NCI-H128 (cell line): ENCODE measurements around the gene TNRC18.
"Not testable (repeated sequence)": the region's sequence is repeated elsewhere in the genome, so short reads cannot be mapped to it uniquely, and the experiment has no call there.

Source experiments
- DNase-seq: peaks from one replicate; lab custom pipeline; 2025; ENCODE audit not compliant: unreplicated experiment; lab: John Stamatoyannopoulos, UW

The TNRC18 gene

GRCh38 chr7:5381071-5381772, 42.4 kb downstream of the TNRC18 start:
- no peak for DNase-seq

- DNase-seq, result no peak
Measured at GRCh38 chr7:5380350-5381070, 43.1 kb downstream of the TNRC18 start.

GRCh38 chr7:5379546-5379945, 44.1 kb downstream of the TNRC18 start:
- no peak for DNase-seq

- DNase-seq, result no peak
Measured at GRCh38 chr7:5377816-5378215, 45.8 kb downstream of the TNRC18 start.

GRCh38 chr7:5377279-5377678, 46.4 kb downstream of the TNRC18 start:
- no peak for DNase-seq

- no peak for DNase-seq
Measured at GRCh38 chr7:5375925-5376324, 47.7 kb downstream of the TNRC18 start.

- DNase-seq, result no peak
Measured at GRCh38 chr7:5374464-5374863, 49.2 kb downstream of the TNRC18 start.

GRCh38 chr7:5373300-5373699, 50.3 kb downstream of the TNRC18 start:
- no peak for DNase-seq

- DNase-seq, result no peak
Measured at GRCh38 chr7:5370454-5371353, 52.9 kb downstream of the TNRC18 start.

GRCh38 chr7:5367661-5368060, 56.0 kb downstream of the TNRC18 start:
- no peak for DNase-seq

- DNase-seq, result peak; percentile 22
Measured at GRCh38 chr7:5365976-5366625, 57.5 kb downstream of the TNRC18 start.

GRCh38 chr7:5363729-5364128, 59.9 kb downstream of the TNRC18 start:
- no peak for DNase-seq

- no peak for DNase-seq
Measured at GRCh38 chr7:5362466-5362865, 61.2 kb downstream of the TNRC18 start.

GRCh38 chr7:5361446-5362127, 62.0 kb downstream of the TNRC18 start:
- no peak for DNase-seq

- DNase-seq, result no peak
Measured at GRCh38 chr7:5360971-5361370, 62.7 kb downstream of the TNRC18 start.

- DNase-seq, result no peak
Measured at GRCh38 chr7:5360451-5360850, 63.2 kb downstream of the TNRC18 start.

- DNase-seq, result not testable (repeated sequence)
Measured at GRCh38 chr7:5360021-5360420, 63.6 kb downstream of the TNRC18 start.

GRCh38 chr7:5359344-5359743, 64.3 kb downstream of the TNRC18 start:
- DNase-seq, result no peak

GRCh38 chr7:5357951-5358350, 65.7 kb downstream of the TNRC18 start:
- DNase-seq, result no peak

- DNase-seq, result no peak
Measured at GRCh38 chr7:5356751-5357119, 66.9 kb downstream of the TNRC18 start.
